Astrocyte (in vitro differentiated cells and primary cell): ENCODE data around the gene CNTNAP1. TPM values are rescaled to one million over a fixed set of nuclear protein-coding genes. Genes with fewer than 3 reads are reported as not detected.

Source experiments
- DNase-seq: peaks from one replicate; pipeline ENCODE4 v3.0.0-alpha.2; 2010; ENCODE audit warnings: low read depth
- FAIRE-seq: peaks from 2 replicates; lab custom pipeline; 2011; peaks lifted over from hg19 to GRCh38; lab: Jason Lieb, UNC
- H2AFZ ChIP-seq: 2 replicates; pipeline ENCODE4 v1.6.0; 2012; ENCODE audit warnings: low read depth, low read length, inconsistent platforms
- H3K27ac ChIP-seq: 2 replicates; pipeline ENCODE4 v1.5.1; 2011; ENCODE audit warnings: low read depth, low read length, inconsistent platforms
- H3K27me3 ChIP-seq: 2 replicates; pipeline ENCODE4 v1.6.0; 2011; ENCODE audit warnings: low read length, inconsistent platforms; ENCODE audit not compliant: insufficient read depth
- H3K36me3 ChIP-seq: 2 replicates; pipeline ENCODE4 v1.5.1; 2011; ENCODE audit warnings: low read length, inconsistent platforms; ENCODE audit not compliant: insufficient read depth
- H3K4me1 ChIP-seq: 2 replicates; pipeline ENCODE4 v1.5.1; 2011; ENCODE audit warnings: low read length, inconsistent platforms; ENCODE audit not compliant: insufficient read depth
- H3K4me2 ChIP-seq: 2 replicates; pipeline ENCODE4 v1.6.0; 2012; ENCODE audit warnings: low read length, inconsistent platforms
- H3K4me3 ChIP-seq: 2 replicates; pipeline ENCODE4 v1.5.1; 2011; ENCODE audit warnings: low read depth, mild to moderate bottlenecking, low read length, inconsistent platforms; ENCODE audit not compliant: insufficient read depth
- H3K79me2 ChIP-seq: 2 replicates; pipeline ENCODE4 v1.6.0; 2012; ENCODE audit warnings: mild to moderate bottlenecking, low read length, inconsistent platforms; ENCODE audit not compliant: insufficient read depth
- H3K9ac ChIP-seq: 2 replicates; pipeline ENCODE4 v1.6.0; 2012; ENCODE audit warnings: mild to moderate bottlenecking, low read length, inconsistent platforms
- H3K9me3 ChIP-seq: 2 replicates; pipeline ENCODE4 v1.5.1; 2012; ENCODE audit warnings: low read depth, mild to moderate bottlenecking, low read length, inconsistent platforms; ENCODE audit not compliant: insufficient read depth
- H4K20me1 ChIP-seq: 2 replicates; pipeline ENCODE4 v1.6.0; 2012; ENCODE audit warnings: low read length, inconsistent platforms; ENCODE audit not compliant: insufficient read depth
- H3K27ac Mint-ChIP-seq: one replicate; pipeline ENCODE4 v1.8.0; 2021; ENCODE audit warnings: mild to moderate bottlenecking, mixed read lengths; ENCODE audit not compliant: unreplicated experiment
- H3K27me3 Mint-ChIP-seq: one replicate; pipeline ENCODE4 v1.8.0; 2021; ENCODE audit warnings: low read depth, mixed read lengths; ENCODE audit not compliant: unreplicated experiment
- H3K36me3 Mint-ChIP-seq: one replicate; pipeline ENCODE4 v1.8.0; 2021; ENCODE audit warnings: low read depth, mixed read lengths; ENCODE audit not compliant: unreplicated experiment
- H3K4me1 Mint-ChIP-seq: one replicate; pipeline ENCODE4 v1.8.0; 2021; ENCODE audit warnings: low read depth, mixed read lengths; ENCODE audit not compliant: unreplicated experiment
- H3K4me3 Mint-ChIP-seq: one replicate; pipeline ENCODE4 v1.8.0; 2021; ENCODE audit warnings: mild to moderate bottlenecking, moderate library complexity, mixed read lengths; ENCODE audit not compliant: unreplicated experiment
- H3K9me3 Mint-ChIP-seq: one replicate; pipeline ENCODE4 v1.8.0; 2021; ENCODE audit warnings: mild to moderate bottlenecking, mixed read lengths; ENCODE audit not compliant: unreplicated experiment
- EZH2 ChIP-seq: IDR thresholded peaks from 2 replicates; pipeline ENCODE4 v1.6.1; 2012; ENCODE audit warnings: mild to moderate bottlenecking, low read length, inconsistent platforms; ENCODE audit not compliant: insufficient read depth
- total RNA-seq: library from RNA; stranded (reverse); gene quantifications from 2 replicates; pipeline ENCODE4 v1.2.1, GENCODE V29; 2021
- TF ChIP-seq, protein P1 (sequence below): IDR thresholded peaks from 2 replicates; pipeline ENCODE4 v1.5.1; 2011; ENCODE audit warnings: low read depth, mild to moderate bottlenecking, inconsistent platforms, low read length, moderate library complexity; ENCODE audit not compliant: insufficient read depth

The CNTNAP1 gene
- total RNA-seq, 1 donor from 2014 or later, result 16.4 TPM

DNA sequence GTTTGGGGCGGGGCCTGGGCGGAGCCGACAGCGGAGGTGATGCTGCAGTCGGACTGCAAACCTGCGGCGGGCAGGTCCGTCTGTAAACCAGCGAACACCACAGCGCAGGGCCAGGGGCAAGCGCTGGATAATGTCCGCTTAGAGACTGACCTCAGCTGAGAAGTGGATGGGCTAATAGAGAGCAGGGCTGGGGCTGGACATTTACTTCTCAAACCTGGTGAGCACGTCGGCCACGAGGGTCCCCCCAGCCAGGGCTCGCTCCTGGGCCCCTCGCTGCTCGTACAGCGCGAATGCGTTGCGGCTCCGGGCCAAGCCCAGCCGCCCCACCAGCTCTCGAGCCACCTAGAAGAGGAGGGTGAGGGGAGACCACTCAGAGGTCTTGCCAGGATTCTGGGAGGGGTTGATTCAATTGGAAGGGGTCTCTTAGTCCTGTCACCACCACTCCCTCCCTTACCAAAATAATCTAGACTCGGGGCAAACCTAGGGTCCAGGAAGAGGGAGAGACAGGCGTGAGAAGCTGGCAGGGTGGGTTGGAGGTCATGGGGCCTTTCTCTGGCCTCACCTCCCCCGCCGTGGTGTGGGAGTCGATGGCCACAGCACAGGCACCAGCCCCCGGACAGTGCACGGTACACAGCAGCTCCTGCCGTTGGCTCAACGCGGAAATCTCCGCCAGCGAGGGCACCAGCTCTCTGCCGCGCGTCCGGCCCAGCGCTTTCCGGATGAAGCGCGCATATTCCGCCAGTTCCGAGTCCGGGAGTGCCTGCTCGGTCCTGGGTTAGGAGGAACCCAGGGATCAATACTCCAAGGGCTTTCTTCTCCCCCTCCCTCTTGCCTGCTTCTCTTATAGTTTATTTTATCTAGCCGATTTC lies 11.3 kb upstream of the CNTNAP1 start:
- Mint-ChIP-seq H3K9me3 (no peaks in the 10 kb centered on the region), H3K27me3 (peaks cover 6% of the 10 kb centered on the region), H3K4me3 (no peak overlapping the region), H3K27ac (no peak overlapping the region), H3K36me3 (peaks cover 34% of the 10 kb centered on the region), H3K4me1 (peaks cover 17% of the 10 kb centered on the region)
- H3K9ac ChIP-seq, result no peak overlapping the region
- H3K27me3 ChIP-seq, result no peaks in the 10 kb centered on the region
- no peak overlapping the region for H3K27ac ChIP-seq
- H2AFZ ChIP-seq, result no peak overlapping the region
- H3K36me3 ChIP-seq, result peaks cover 9% of the 10 kb centered on the region
- no peak for DNase-seq
- no peak overlapping the region for H3K4me3 ChIP-seq
- no peak for FAIRE-seq
- H3K4me1 ChIP-seq, result peaks cover 38% of the 10 kb centered on the region
- H3K79me2 ChIP-seq, result peaks cover 18% of the 10 kb centered on the region
- H3K9me3 ChIP-seq, result no peaks in the 10 kb centered on the region
- no peak for TF ChIP-seq EZH2
- TF ChIP-seq, protein P1, sequence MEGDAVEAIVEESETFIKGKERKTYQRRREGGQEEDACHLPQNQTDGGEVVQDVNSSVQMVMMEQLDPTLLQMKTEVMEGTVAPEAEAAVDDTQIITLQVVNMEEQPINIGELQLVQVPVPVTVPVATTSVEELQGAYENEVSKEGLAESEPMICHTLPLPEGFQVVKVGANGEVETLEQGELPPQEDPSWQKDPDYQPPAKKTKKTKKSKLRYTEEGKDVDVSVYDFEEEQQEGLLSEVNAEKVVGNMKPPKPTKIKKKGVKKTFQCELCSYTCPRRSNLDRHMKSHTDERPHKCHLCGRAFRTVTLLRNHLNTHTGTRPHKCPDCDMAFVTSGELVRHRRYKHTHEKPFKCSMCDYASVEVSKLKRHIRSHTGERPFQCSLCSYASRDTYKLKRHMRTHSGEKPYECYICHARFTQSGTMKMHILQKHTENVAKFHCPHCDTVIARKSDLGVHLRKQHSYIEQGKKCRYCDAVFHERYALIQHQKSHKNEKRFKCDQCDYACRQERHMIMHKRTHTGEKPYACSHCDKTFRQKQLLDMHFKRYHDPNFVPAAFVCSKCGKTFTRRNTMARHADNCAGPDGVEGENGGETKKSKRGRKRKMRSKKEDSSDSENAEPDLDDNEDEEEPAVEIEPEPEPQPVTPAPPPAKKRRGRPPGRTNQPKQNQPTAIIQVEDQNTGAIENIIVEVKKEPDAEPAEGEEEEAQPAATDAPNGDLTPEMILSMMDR, result no peak
- H4K20me1 ChIP-seq, result peaks cover 82% of the 10 kb centered on the region
- no peak overlapping the region for H3K4me2 ChIP-seq

GRCh38 chr17:42672038-42672437 lies 10.3 kb upstream of the CNTNAP1 start:
- Histone ChIP-seq H3K27me3 (no peaks in the 10 kb centered on the region), H4K20me1 (peaks cover 77% of the 10 kb centered on the region), H3K27ac (no peak overlapping the region), H3K4me1 (peaks cover 37% of the 10 kb centered on the region), H3K4me2 (no peak overlapping the region), H3K9me3 (no peaks in the 10 kb centered on the region), H3K9ac (no peak overlapping the region), H3K4me3 (no peak overlapping the region), H3K79me2 (peaks cover 23% of the 10 kb centered on the region), H2AFZ (no peak overlapping the region), H3K36me3 (peaks cover 6% of the 10 kb centered on the region)
- Mint-ChIP-seq H3K4me3 (no peak overlapping the region), H3K27ac (no peak overlapping the region), H3K36me3 (peaks cover 25% of the 10 kb centered on the region), H3K9me3 (no peaks in the 10 kb centered on the region), H3K4me1 (peaks cover 16% of the 10 kb centered on the region), H3K27me3 (peaks cover 6% of the 10 kb centered on the region)
- TF ChIP-seq, protein P1, result no peak
- no peak for TF ChIP-seq EZH2
- FAIRE-seq (no peak), DNase-seq (no peak)
